ENCODE data around the gene EPYC.

The EPYC gene

DNA sequence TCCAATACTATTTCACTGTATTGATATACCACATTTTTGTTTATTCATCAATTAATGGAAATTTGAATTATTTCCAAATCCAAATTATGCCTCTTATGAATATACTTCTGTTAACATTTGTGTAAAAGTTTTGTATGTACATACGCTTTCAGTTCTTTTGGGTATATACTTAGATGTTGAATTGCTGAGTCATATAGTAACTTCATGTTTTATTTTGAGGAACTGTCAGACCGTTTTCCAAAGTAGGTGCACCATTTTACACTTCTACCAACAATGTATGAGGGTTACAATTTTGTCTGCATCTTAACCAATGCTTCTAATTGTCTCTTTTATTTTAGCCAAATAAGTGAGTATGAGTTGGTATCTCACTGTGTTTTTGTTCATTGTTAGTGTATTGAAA lies 39.6 kb downstream of the EPYC start:
- in situ Hi-C loops (cut with HindIII; ENCODE audit: low pct_ligation_motif_present, low pct_unique_long_range_greater_than_20kb, low sequenced_read_pairs), result no loop called here
- no peak for DNase-seq

DNA sequence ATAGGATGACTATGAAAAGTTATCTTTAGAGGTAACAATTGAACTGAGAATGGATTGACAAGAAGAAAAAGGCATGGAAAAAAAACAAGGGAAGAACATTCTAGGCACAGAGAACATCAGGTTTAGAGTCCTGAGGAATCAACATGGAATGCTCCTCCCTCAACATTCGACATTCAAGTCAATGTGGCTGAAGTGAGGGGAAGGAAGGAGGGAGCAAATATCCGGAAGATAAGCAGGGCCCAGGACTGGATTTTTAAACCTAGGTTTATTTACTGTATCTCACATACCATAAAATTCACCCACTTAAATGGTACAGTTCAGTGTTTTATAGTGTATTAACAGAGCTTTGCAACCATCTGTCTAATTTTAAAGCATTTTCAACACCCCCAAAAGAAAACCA lies 40.2 kb downstream of the EPYC start:
- in situ Hi-C loops (cut with HindIII; ENCODE audit: low pct_ligation_motif_present, low pct_unique_long_range_greater_than_20kb, low sequenced_read_pairs), result no loop called here
- no peak for DNase-seq

DNA sequence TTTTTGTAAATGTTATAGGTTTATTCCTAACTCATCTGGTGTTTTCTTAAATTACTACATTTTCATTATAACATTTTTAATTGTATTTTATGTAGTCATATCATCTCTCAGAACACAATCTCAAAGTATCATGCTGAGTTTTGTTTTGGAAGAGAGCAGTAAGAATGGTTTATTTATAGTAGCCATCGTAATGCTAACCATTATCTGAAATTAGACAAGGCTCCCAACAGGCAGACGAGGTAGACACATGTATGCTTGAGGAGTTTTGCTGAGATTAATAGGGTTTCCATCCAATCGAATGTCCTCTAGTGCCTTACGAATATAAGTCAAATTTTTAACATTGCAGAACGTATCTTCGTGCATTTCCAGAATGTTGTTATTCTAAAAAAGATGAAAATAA lies 40.8 kb downstream of the EPYC start:
- no peak for DNase-seq
- in situ Hi-C loops (cut with HindIII; ENCODE audit: low pct_ligation_motif_present, low pct_unique_long_range_greater_than_20kb, low sequenced_read_pairs), result no loop called here

DNA sequence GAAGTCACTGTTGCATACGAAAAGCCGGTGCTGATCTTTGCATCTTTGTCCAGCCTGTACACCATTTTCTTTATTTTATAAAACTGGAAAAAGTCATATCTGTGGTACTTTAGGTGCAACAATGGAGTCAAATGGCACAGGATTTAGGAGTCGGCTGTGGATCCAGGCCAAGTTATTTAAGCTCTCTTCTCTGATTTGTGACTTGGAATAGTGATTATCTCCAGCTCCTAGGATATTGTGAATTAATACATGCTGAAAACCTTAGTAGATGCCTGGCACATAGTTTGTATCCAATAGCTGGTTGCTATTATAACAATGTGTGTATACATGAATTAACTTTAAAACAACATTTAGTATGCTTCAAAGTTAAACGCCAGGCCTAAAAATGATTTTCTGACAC lies 43.6 kb downstream of the EPYC start:
- in situ Hi-C loops (cut with HindIII; ENCODE audit: low pct_ligation_motif_present, low pct_unique_long_range_greater_than_20kb, low sequenced_read_pairs), result no loop called here
- DNase-seq, result no peak

DNA sequence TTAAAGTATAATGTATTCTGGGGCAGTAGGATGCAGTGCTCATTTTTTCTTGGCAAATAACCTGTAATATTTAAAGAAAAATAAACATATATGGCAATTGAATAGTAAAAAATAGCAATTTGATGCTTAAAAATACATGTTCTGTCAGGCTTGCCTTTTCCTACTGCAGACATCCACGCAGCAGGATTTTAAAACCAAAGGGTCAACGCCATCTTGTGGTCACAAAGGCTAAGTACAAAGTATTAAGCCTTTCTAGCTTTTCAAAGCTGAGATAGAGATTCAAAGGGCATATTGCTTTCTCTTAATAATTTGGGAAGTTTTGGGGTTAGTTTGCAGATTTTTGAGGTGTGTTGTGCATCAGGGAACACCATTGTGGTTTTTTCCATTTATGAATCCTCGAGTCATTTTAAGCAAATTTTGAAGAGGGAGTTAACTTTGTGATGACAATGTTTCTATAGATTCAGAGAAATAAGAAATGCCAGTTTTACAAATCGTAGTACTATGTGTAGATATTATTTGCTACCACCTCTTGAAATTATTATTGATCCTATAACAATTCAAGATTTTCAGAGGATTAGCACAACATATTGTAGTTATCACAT lies 45.1 kb downstream of the EPYC start:
- in situ Hi-C loops (cut with HindIII; ENCODE audit: low pct_ligation_motif_present, low pct_unique_long_range_greater_than_20kb, low sequenced_read_pairs), result no loop called here
- peak; percentile 70 for DNase-seq

DNA sequence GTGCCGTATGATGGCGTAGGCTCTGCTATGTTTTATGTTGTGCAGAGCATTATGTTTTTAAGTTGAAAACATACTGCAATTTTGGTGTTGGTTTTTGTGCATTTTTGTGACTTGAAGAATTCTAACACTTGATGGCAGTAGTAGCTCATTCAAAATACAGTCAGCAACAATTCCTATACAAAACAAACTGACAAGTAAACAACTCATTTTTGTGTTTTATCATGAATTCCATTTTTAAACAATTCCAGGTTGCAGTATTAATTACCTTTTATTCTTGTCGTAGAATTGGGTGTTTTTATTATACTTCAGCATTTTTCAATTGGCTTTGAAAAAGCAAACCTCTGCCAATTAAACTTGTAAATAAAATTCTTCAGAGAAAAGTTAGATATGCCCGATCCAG lies 45.7 kb downstream of the EPYC start:
- DNase-seq, result peak; percentile 25
- in situ Hi-C loops (cut with HindIII; ENCODE audit: low pct_ligation_motif_present, low pct_unique_long_range_greater_than_20kb, low sequenced_read_pairs), result no loop called here

DNA sequence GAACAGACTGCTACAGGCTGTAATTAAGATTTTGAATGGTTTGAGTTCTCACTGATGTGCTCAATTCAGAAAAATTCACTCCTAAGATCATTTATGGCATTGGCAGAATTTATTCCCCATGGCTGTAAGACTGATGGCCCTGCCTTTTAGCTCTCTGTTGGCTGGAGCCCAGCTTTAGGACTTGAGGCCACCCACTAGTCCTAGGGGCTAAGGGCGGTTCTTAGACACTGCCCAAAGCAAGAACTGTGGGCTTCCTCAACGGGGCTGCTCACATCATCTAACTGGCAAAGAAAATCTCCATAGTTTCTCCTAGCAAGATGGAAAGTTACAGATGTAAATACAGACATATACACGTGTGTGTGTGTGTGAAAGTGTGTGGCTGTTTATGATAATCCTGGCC lies 46.4 kb downstream of the EPYC start:
- in situ Hi-C loops (cut with HindIII; ENCODE audit: low pct_ligation_motif_present, low pct_unique_long_range_greater_than_20kb, low sequenced_read_pairs), result no loop called here
- DNase-seq, result no peak

DNA sequence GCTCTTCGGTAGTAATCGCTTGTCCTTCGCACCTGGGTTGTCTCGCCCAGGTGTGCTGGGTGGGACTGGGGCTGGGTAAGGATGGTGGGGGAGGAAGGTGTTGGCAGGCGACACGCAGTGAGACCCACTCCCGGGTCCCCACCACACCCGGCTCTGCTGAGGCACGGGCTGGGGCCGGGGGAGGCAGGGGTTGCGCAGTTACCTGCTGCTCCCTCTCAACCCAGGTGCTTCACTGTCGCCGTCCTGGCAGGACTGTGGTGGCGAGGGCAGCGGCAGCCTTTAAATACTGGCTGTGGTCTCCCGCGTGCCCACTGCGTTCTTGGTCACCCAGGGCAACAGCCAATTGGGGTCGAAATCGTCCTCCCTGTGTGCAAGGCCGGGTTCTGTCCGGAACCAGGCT lies 49.9 kb downstream of the EPYC start, which contains the start of gene CCER1:
Gene CCER1 (minus strand): TSS at position 256 of the 400 bp plus-strand sequence. CDS start 434 bp downstream, outside the sequence.
- in situ Hi-C loops (cut with HindIII; ENCODE audit: low pct_ligation_motif_present, low pct_unique_long_range_greater_than_20kb, low sequenced_read_pairs), result no loop called here
- DNase-seq, result no peak

DNA sequence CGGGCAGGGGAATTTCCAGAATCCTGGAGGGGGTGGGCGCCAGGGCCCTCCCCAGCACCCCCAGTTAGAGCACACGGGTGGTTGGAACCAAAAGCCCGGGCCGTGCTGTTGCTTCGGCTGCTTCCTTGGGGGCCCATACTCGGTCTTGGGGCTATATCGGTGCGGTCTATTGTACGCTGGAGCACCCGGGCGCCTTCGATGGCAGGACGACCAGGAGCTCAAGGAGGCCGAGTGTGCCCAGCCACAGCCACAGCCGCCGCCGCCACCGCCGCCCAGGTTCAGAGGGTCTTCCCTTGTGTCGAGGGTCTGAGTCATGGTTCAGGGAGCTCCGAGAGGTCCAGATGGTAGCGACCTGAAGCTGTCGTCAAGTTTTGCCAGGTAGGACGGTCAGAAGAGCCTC lies 50.3 kb downstream of the EPYC start:
- in situ Hi-C loops (cut with HindIII; ENCODE audit: low pct_ligation_motif_present, low pct_unique_long_range_greater_than_20kb, low sequenced_read_pairs), result no loop called here
- no peak for DNase-seq

DNA sequence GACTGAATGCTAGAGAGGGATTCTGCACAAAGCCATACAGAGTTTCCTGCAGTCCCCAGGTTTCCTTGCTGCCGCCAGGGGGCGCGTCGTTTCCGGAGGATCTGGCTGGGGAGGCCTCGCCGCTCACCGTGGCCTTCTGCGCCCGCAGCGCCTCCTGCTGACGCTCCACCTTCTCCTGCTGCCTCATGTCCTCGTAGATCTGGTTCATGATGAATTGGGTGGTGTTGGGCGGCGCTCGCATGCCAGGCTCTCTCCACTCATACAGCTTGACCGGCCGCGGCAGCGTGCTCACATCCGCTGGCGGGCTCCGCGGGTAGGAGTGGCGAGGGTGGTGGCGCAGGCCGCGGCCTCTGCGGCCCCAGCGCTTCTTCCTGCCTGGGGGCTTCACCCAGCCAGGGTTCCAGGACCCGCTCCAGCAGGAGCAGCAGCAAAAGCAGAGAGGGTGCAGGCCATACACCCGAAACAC lies 50.8 kb downstream of the EPYC start:
- in situ Hi-C loops (cut with HindIII; ENCODE audit: low pct_ligation_motif_present, low pct_unique_long_range_greater_than_20kb, low sequenced_read_pairs), result no loop called here

DNA sequence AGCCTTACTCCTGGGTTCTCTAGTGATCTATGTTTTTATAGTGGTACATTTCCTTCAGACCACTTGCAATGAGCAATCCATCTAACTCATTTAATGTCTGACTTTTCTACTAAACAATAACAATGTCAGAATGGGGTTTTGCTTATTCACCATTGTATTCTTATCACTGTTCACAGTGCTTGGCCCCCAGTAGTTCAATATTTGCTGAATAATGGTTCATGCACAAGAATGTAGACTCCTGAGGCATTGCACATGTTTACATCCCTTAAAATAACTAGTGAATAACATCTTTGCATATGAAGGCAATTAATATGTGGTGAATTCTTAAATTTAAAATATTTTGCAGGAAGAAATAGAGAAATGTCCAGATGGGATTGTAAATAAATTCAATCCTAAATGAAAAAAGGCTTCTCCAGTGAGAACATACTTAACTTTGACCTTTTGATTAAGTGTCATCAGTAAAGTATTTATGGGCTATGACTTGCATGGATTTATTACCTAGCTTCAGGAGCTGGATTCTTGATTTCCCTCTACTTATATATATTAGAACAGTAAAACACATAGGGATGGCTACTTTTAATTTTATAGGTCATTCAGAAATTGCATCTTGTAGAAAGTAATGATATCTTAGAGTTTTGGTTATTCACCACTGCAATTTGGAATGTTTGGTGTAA lies 53.2 kb downstream of the EPYC start:
- in situ Hi-C loops (cut with HindIII; ENCODE audit: low pct_ligation_motif_present, low pct_unique_long_range_greater_than_20kb, low sequenced_read_pairs), result no loop called here
- DNase-seq, result no peak

More for the DNA sequence above, 50.8 kb downstream of the EPYC start:
- DNase-seq, result no peak

DNA sequence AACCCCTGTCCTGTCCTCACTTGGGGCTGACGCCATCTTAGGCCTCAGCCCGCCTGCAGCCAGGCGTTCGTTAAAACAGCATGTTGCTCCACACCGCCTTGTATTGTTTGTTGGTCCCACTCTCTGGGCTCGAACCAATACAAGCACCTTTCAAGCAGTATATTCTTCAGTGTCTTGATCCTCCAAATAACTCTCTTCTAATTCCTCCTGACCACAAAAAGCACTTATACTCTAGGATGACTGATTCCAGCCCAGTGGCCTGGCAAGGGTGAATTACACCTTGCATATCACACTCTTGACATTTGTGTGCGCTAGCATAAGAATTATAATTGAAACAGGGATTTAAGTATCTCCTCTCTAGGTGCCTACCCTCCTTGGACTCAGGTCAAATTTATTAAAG lies 56.9 kb downstream of the EPYC start:
- in situ Hi-C loops (cut with HindIII; ENCODE audit: low pct_ligation_motif_present, low pct_unique_long_range_greater_than_20kb, low sequenced_read_pairs), result no loop called here
- DNase-seq, result no peak

DNA sequence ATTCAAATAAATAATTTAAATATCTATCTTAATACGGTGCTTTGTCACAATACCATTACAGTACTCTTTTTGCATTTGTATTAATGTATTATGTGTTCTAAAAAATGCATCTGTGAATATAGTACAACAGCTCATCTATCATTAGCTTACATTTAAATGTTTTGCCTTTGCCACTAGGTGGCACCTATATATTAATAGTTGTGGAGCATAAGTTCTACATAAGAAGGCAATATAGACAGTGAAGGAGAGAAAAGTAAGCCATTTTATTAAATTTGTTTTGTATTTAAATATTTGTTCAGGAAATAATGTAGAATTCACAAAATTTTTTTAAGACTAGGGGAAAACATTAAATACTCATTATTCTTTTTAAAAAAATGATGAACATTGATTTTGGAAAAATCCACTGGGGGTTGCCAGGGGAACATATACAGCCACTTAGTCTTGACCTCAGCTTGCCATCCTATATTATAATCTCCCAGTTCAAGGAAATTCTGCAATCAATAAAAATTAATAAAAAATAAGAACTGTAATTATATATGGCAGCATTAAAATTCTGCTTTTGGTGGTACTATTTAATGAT lies 59.6 kb downstream of the EPYC start:
- in situ Hi-C loops (cut with HindIII; ENCODE audit: low pct_ligation_motif_present, low pct_unique_long_range_greater_than_20kb, low sequenced_read_pairs), result no loop called here
- peak; percentile 70 for DNase-seq

DNA sequence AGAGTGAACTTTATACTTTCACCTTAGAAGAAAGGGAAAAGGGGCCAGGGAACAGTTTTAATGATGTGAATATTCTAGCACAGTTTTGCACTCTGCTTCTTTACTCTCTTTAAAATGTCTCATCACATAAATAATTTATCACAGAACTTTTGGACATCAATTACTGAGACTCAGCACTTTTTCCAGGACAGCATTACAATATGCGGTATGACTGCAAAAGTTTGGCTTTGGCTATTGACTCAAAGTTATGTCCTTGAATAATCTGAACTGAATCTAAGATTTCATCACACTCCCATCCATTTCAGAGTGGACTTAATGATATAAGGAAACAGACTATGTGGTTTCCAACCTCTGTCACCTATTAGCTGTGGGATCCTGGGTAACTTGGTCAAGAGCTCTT lies 61.5 kb downstream of the EPYC start:
- in situ Hi-C loops (cut with HindIII; ENCODE audit: low pct_ligation_motif_present, low pct_unique_long_range_greater_than_20kb, low sequenced_read_pairs), result no loop called here
- DNase-seq, result no peak

DNA sequence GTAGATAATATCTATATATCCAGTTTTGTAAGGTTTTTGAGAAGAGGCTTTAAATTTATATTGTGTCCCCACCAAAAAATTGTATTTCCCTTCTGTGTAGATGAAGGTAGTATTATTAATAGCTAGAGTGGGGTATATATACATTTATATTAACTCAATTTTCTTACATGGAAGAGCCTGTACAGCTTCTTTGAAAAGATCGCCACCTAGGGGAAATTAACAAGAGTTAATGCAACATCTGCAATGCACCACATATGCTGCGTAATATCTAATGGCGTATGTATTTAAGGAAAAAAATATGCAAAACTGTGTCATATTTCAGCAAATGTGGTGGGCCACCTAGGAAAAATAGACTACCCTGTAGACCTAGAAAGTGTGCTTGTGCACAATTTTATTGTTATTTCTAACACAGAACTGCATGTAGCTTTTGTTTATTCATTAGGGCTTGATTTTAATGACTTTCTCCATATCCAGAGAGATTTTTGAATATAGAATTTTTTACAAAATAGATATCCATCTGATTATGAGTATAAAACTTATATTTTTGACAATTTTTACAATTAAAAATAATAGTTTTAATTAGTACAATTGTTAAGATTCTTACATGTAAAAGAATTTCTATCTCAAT lies 63.8 kb downstream of the EPYC start:
- peak; percentile 75 for DNase-seq
- in situ Hi-C loops (cut with HindIII; ENCODE audit: low pct_ligation_motif_present, low pct_unique_long_range_greater_than_20kb, low sequenced_read_pairs), result no loop called here

DNA sequence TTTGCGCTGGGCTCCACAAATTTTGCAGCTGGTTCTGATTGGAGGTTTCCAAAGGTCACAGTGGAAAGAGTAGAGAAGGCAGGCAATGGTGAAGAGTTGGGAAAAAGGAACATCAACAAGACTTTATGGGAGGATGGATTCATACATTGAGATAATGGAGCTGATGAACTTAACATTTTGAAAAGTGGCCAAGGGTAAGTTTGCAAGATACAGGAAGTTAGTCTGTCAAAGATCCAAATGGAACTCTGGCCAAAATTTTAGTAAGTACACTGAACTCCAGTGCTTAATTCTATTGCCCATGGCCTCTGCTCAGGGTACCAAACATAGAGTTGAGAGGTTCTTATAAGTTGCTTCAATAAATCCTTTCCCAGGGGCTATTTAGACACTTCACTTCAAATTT lies 65.4 kb downstream of the EPYC start:
- in situ Hi-C loops (cut with HindIII; ENCODE audit: low pct_ligation_motif_present, low pct_unique_long_range_greater_than_20kb, low sequenced_read_pairs), result no loop called here
- no peak for DNase-seq

DNA sequence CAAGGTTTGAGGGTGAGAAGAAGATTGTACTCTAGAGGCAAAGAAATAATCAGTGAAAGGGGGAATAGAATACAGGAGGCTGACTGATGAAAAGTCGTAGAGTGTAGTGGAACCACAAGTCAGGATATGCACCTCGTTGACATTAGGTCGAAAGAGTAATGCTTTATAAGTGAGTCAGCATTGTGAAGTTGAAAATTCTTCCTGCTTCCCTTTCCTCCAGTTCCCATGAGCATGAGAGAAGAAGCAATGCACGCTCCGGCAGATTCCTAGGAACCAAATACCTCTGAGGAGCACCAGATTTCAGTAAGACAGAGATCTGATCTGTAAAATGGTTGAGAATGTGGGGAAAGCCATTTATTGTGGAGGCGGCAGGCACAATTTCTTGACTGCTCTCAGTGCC lies 66.3 kb downstream of the EPYC start:
- in situ Hi-C loops (cut with HindIII; ENCODE audit: low pct_ligation_motif_present, low pct_unique_long_range_greater_than_20kb, low sequenced_read_pairs), result no loop called here
- DNase-seq, result peak; percentile 76

DNA sequence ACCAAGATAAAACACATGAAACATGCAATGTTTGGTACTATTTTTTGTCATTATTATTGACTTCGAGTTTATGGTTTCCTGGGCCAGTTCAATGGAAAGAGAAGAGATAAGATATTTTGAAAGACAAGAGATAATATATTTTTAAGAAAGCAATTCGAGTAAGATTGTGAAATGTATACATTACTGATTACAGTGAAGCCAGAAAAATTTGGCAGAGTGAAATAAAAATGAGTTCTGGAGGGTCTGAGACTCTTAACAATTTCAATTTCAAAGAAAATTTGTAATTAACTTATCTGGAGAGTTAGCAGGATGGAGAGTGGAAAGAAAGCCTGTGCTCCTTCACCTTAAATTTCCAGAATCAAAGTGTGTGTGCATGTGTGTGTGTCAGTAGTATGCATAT lies 67.1 kb downstream of the EPYC start:
- in situ Hi-C loops (cut with HindIII; ENCODE audit: low pct_ligation_motif_present, low pct_unique_long_range_greater_than_20kb, low sequenced_read_pairs), result no loop called here
- no peak for DNase-seq

DNA sequence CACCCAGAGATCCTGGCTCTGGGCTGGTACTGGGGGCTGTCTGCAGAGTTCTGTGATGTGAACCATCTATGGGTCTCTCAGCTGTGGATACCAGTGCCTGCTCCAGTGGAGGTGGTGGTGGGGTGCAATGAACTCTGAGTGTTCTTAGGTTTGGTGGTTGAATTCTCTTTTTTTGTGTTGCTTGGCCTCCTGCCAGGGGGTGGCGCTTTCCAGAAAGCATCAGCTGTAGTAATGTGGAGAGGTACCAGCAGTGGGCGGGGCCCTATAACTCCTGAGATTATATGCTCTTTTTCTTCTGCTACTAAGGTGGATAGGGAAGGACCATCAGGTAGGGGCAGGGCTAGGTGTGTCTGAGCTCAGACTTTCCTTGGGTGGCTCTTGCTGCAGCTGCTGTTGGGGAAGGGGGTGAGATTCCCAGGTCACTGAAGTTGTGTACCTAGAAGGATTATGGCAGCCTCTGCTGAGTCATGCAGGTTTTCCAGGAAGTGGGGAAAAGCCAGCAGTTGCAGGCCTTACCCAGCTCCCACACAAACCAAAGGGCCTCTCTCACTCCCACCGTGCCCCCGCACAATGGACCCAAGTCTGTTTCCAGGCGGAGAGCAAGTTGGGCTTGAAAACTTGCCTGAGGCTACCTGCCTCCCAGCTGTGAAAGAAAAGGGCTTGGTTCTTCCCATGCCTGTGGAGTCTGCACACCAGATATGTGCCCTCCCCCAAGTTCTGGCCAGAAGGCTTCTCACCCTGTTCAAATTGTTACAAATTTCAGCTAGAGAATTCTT lies 68.4 kb downstream of the EPYC start:
- no peak for DNase-seq
- in situ Hi-C loops (cut with HindIII; ENCODE audit: low pct_ligation_motif_present, low pct_unique_long_range_greater_than_20kb, low sequenced_read_pairs), result no loop called here

Data from ACHN (cell line).